PC-3 (cell line): ENCODE measurements around the gene GAA.

Experiments
- CTCF ChIP-seq: fragments of 300-600 bp; sonication (generic); conservative IDR thresholded peaks from 2 replicates; pipeline ENCODE4 v1.5.1; 2017; ENCODE audit warnings: antibody characterized with exemption, low read depth, mild to moderate bottlenecking, low read length
- EZH2 ChIP-seq: fragments of 300-600 bp; sonication (generic); IDR thresholded peaks from one replicate; pipeline ENCODE4 v1.6.1; 2017; ENCODE audit warnings: antibody characterized with exemption, mild to moderate bottlenecking, low read length; ENCODE audit not compliant: unreplicated experiment
- EZH2phosphoT487 ChIP-seq: fragments of 300-600 bp; sonication (generic); IDR thresholded peaks from 2 replicates; pipeline ENCODE4 v1.6.1; 2018; ENCODE audit warnings: mild to moderate bottlenecking, antibody characterized with exemption, low read length, borderline replicate concordance

DNA sequence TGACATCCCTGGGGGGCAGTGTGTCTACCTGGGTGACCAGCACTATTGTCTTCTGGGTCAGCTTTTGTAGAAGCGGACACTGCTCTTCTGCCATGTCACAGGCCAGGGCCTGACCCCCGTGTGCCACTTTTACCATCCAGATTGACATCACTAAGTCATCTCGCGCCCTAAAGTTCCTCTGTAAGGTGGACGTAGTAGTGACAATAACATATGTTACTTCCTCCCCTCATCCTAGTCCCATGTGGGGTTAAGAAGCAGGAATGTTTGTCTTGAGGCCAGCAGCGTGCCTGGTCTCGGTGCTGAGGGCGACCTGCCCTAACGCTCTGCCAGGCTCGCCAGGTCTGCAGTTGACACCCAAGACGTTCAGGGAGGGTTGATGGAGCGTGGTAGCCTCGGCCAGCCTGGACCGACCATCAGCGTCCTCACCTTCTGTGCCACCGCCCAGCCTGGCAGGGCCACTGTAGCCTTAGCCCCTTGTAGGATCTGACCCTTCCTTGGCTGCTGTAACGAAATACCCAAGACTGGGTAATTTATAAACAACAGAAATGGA lies 20.7 kb downstream of the GAA start:
- TF ChIP-seq CTCF (no peak), EZH2phosphoT487 (no peak), EZH2 (no peak)
